GM23338 (cell line): ENCODE results near the gene SORL1-AS1.

Source experiments
- CREB1 ChIP-seq: fragments of 250-450 bp; sonication (Bioruptor Pico); IDR thresholded peaks from 2 replicates; pipeline ENCODE4 v1.5.0; 2020; ENCODE audit warnings: low read depth, mild to moderate bottlenecking, moderate library complexity
- CTCF ChIP-seq, 2 experiments: fragments of 200-600 bp in 1 of 2; sonication (generic) in 1 of 2; conservative IDR thresholded peaks; 2 replicates each; pipeline versions ENCODE4 v1.5.1 to v1.6.1; 2016 to 2017; ENCODE audit warnings: antibody characterized with exemption in 2 of 2, low read depth in 2 of 2, mild to moderate bottlenecking in 2 of 2, moderate library complexity in 1 of 2

GRCh38 chr11:121439759-121440158, 13.0 kb downstream of the SORL1-AS1 start:
- TF ChIP-seq CTCF (conservative IDR thresholded peaks at IDR 0.05; ENCODE audit: low read depth in 2 of 2) (no peak), CREB1 (CRISPR knock-in tag) (no peak)
